Neural crest cell (in vitro differentiated cells): Measurements from ENCODE around the gene ELP5. TPM values are rescaled to one million over a fixed set of nuclear protein-coding genes. Genes with fewer than 3 reads are reported as not detected.

ENCODE experiments used
- DNase-seq: peaks from one replicate; pipeline ENCODE4 v3.0.0; 2021; ENCODE audit warnings: low read depth, mixed read lengths, low spot score
- H3K27ac Mint-ChIP-seq: one replicate; pipeline ENCODE4 v1.8.0; 2021; ENCODE audit warnings: mild to moderate bottlenecking, mixed read lengths; ENCODE audit not compliant: unreplicated experiment
- H3K27me3 Mint-ChIP-seq: 2 replicates; pipeline ENCODE4 v1.8.0; 2021; ENCODE audit warnings: low read depth, mild to moderate bottlenecking, mixed read lengths
- H3K36me3 Mint-ChIP-seq: 2 replicates; pipeline ENCODE4 v1.8.0; 2021; ENCODE audit warnings: low read depth, mild to moderate bottlenecking, mixed read lengths
- H3K4me1 Mint-ChIP-seq: 2 replicates; pipeline ENCODE4 v1.8.0; 2021; ENCODE audit warnings: mixed read lengths
- H3K4me3 Mint-ChIP-seq: one replicate; pipeline ENCODE4 v1.8.0; 2021; ENCODE audit warnings: mild to moderate bottlenecking, mixed read lengths
- H3K9me3 Mint-ChIP-seq: 2 replicates; pipeline ENCODE4 v1.8.0; 2021; ENCODE audit warnings: mixed read lengths
- CTCF ChIP-seq: fragments of 200-600 bp; sonication (generic); conservative IDR thresholded peaks from 2 replicates; pipeline ENCODE4 v1.5.0; 2021; ENCODE audit warnings: antibody characterized with exemption, mild to moderate bottlenecking
- total RNA-seq: library from RNA; stranded (reverse); gene quantifications from 2 replicates; pipeline ENCODE4 v1.2.1, GENCODE V29; 2021

Gene ELP5
- total RNA-seq, 1 donor from 2014 or later: 77.4 TPM

GRCh38 chr17:7217113-7217987 is 34.7 kb upstream of the ELP5 start:
- Mint-ChIP-seq H3K9me3 (no peaks in the 10 kb centered on the region), H3K4me3 (peak overlapping the region; percentile 98), H3K36me3 (no peaks in the 10 kb centered on the region), H3K27ac (peak overlapping the region; percentile 93), H3K4me1 (peaks cover 78% of the 10 kb centered on the region), H3K27me3 (peaks cover 54% of the 10 kb centered on the region)
- TF ChIP-seq CTCF: no peak
- DNase-seq: peak; percentile 56

GRCh38 chr17:7218166-7218565 is 33.8 kb upstream of the ELP5 start:
- peaks cover 75% of the 10 kb centered on the region for H3K4me1 Mint-ChIP-seq
- H3K36me3 Mint-ChIP-seq: no peaks in the 10 kb centered on the region
- TF ChIP-seq CTCF: no peak
- peaks cover 54% of the 10 kb centered on the region for H3K27me3 Mint-ChIP-seq
- no peak for DNase-seq
- no peaks in the 10 kb centered on the region for H3K9me3 Mint-ChIP-seq
- H3K4me3 Mint-ChIP-seq: peak overlapping the region; percentile 98
- H3K27ac Mint-ChIP-seq: no peak overlapping the region

GRCh38 chr17:7218758-7219157 is 33.3 kb upstream of the ELP5 start:
- DNase-seq: no peak
- peaks cover 54% of the 10 kb centered on the region for H3K27me3 Mint-ChIP-seq
- H3K9me3 Mint-ChIP-seq: no peaks in the 10 kb centered on the region
- TF ChIP-seq CTCF: no peak
- H3K4me1 Mint-ChIP-seq: peaks cover 69% of the 10 kb centered on the region
- H3K27ac Mint-ChIP-seq: peak overlapping the region; percentile 67
- H3K36me3 Mint-ChIP-seq: peaks cover 5% of the 10 kb centered on the region
- H3K4me3 Mint-ChIP-seq: peak overlapping the region; percentile 98

- Mint-ChIP-seq H3K27ac (peak overlapping the region; percentile 99), H3K36me3 (peaks cover 9% of the 10 kb centered on the region), H3K9me3 (no peaks in the 10 kb centered on the region), H3K4me3 (peak overlapping the region; percentile 98), H3K27me3 (peaks cover 49% of the 10 kb centered on the region), H3K4me1 (peaks cover 64% of the 10 kb centered on the region)
- no peak for DNase-seq
- no peak for TF ChIP-seq CTCF
Observed at GRCh38 chr17:7219229-7219811, 32.7 kb upstream of the ELP5 start.

- peak; percentile 80 for DNase-seq
- Mint-ChIP-seq H3K4me3 (peak within 1 kb of the TSS; percentile 98), H3K27ac (peak within 1 kb of the TSS; percentile 99), H3K36me3 (peaks cover 9% of the 10 kb centered on the region), H3K4me1 (peaks cover 57% of the 10 kb centered on the region), H3K27me3 (peaks cover 43% of the 10 kb centered on the region), H3K9me3 (no peaks in the 10 kb centered on the region)
- TF ChIP-seq CTCF: no peak
Observed at GRCh38 chr17:7219812-7220592, 32.0 kb upstream of the ELP5 start, which contains the start of the genes ACADVL and DLG4. TSS of gene ACADVL (plus strand) at chr17:7219938. CDS start at chr17:7219985, 47 bp downstream. TSS of gene DLG4 (minus strand) at chr17:7219836.
